Measurements from ENCODE around the gene ZDHHC20. TPM values are rescaled to one million over a fixed set of nuclear protein-coding genes. Genes with fewer than 3 reads are reported as not detected.
A peak's percentile ranks its signal among the peaks of the same experiment; 100 is the strongest.

Gene ZDHHC20
- polyA plus RNA-seq, 4 donors: 17.8 to 68.8 (median 23.1) TPM

GRCh38 chr13:21453387-21454081 lies 5.6 kb downstream of the ZDHHC20 start:
- no peak overlapping the region for H3K27ac ChIP-seq (ENCODE audit: low read depth in 1 of 3, low read length in 2 of 3)
- FAIRE-seq: no peak
- peaks cover 0 to 3% of the 10 kb centered on the region in 2 donors for H3K9me3 ChIP-seq (ENCODE audit: control insufficient read depth in 2 of 2, insufficient read depth in 1 of 2, low read depth in 1 of 2, low read length in 1 of 2)
- DNase-seq: no peak
- H3K4me3 ChIP-seq (ENCODE audit: low read depth in 1 of 3, low read length in 3 of 3): no peak overlapping the region
- 87 to 93% (median 89%) methylated on average over 6 of the region's 6 CpGs for WGBS, 3 donors
- peaks cover 0 to 5% (median 0%) of the 10 kb centered on the region in 3 donors for H3K36me3 ChIP-seq (ENCODE audit: control insufficient read depth in 3 of 3, insufficient read depth in 2 of 3, low read depth in 1 of 3, low read length in 3 of 3)
- H3K27me3 ChIP-seq (ENCODE audit: control insufficient read depth in 3 of 3, insufficient read depth in 3 of 3, low read length in 3 of 3): no peaks in the 10 kb centered on the region
- H3K4me1 ChIP-seq (ENCODE audit: control insufficient read depth in 3 of 3, insufficient read depth in 2 of 3, low read depth in 1 of 3, low read length in 2 of 3): peaks cover 0 to 3% (median 0%) of the 10 kb centered on the region in 3 donors

- FAIRE-seq (no peak), DNase-seq (no peak)
- H3K27ac ChIP-seq (ENCODE audit: low read depth in 1 of 3, low read length in 2 of 3): no peak overlapping the region
- WGBS, 3 donors: 85 to 96% (median 89%) methylated on average over 3 of the region's 3 CpGs
- no peak overlapping the region for H3K4me3 ChIP-seq (ENCODE audit: low read depth in 1 of 3, low read length in 3 of 3)
- H3K36me3 ChIP-seq (ENCODE audit: control insufficient read depth in 3 of 3, insufficient read depth in 2 of 3, low read depth in 1 of 3, low read length in 3 of 3): peaks cover 0 to 5% (median 0%) of the 10 kb centered on the region in 3 donors
- H3K9me3 ChIP-seq (ENCODE audit: control insufficient read depth in 2 of 2, insufficient read depth in 1 of 2, low read depth in 1 of 2, low read length in 1 of 2): peaks cover 0 to 3% of the 10 kb centered on the region in 2 donors
- no peaks in the 10 kb centered on the region for H3K27me3 ChIP-seq (ENCODE audit: control insufficient read depth in 3 of 3, insufficient read depth in 3 of 3, low read length in 3 of 3)
- no peaks in the 10 kb centered on the region for H3K4me1 ChIP-seq (ENCODE audit: control insufficient read depth in 3 of 3, insufficient read depth in 2 of 3, low read depth in 1 of 3, low read length in 2 of 3)
Observed at GRCh38 chr13:21450936-21451335, 8.2 kb downstream of the ZDHHC20 start.

GRCh38 chr13:21446656-21447055 lies 12.4 kb downstream of the ZDHHC20 start:
- WGBS, 3 donors: 89 to 95% (median 94%) methylated on average over 2 of the region's 2 CpGs
- H3K4me1 ChIP-seq (ENCODE audit: control insufficient read depth in 3 of 3, insufficient read depth in 2 of 3, low read depth in 1 of 3, low read length in 2 of 3): no peaks in the 10 kb centered on the region
- FAIRE-seq: no peak
- no peak overlapping the region for H3K27ac ChIP-seq (ENCODE audit: low read depth in 1 of 3, low read length in 2 of 3)
- H3K9me3 ChIP-seq (ENCODE audit: control insufficient read depth in 2 of 2, insufficient read depth in 1 of 2, low read depth in 1 of 2, low read length in 1 of 2): no peaks in the 10 kb centered on the region
- H3K36me3 ChIP-seq (ENCODE audit: control insufficient read depth in 3 of 3, insufficient read depth in 2 of 3, low read depth in 1 of 3, low read length in 3 of 3): peaks cover 0 to 2% (median 0%) of the 10 kb centered on the region in 3 donors
- H3K4me3 ChIP-seq (ENCODE audit: low read depth in 1 of 3, low read length in 3 of 3): no peak overlapping the region
- H3K27me3 ChIP-seq (ENCODE audit: control insufficient read depth in 3 of 3, insufficient read depth in 3 of 3, low read length in 3 of 3): no peaks in the 10 kb centered on the region
- no peak for DNase-seq

- Histone ChIP-seq H3K9me3 (ENCODE audit: control insufficient read depth in 2 of 2, insufficient read depth in 1 of 2, low read depth in 1 of 2, low read length in 1 of 2) (no peaks in the 10 kb centered on the region), H3K27ac (ENCODE audit: low read depth in 1 of 3, low read length in 2 of 3) (no peak overlapping the region), H3K4me1 (ENCODE audit: control insufficient read depth in 3 of 3, insufficient read depth in 2 of 3, low read depth in 1 of 3, low read length in 2 of 3) (no peaks in the 10 kb centered on the region), H3K4me3 (ENCODE audit: low read depth in 1 of 3, low read length in 3 of 3) (no peak overlapping the region), H3K27me3 (ENCODE audit: control insufficient read depth in 3 of 3, insufficient read depth in 3 of 3, low read length in 3 of 3) (no peaks in the 10 kb centered on the region), H3K36me3 (ENCODE audit: control insufficient read depth in 3 of 3, insufficient read depth in 2 of 3, low read depth in 1 of 3, low read length in 3 of 3) (peaks cover 0 to 2% (median 0%) of the 10 kb centered on the region in 3 donors)
- DNase-seq (no peak), FAIRE-seq (no peak)
- WGBS, 3 donors: 89 to 98% (median 93%) methylated on average over 6 of the region's 6 CpGs
Observed at GRCh38 chr13:21445759-21446158, 13.3 kb downstream of the ZDHHC20 start.

GRCh38 chr13:21443171-21443570 lies 15.9 kb downstream of the ZDHHC20 start:
- FAIRE-seq: no peak
- Histone ChIP-seq H3K9me3 (ENCODE audit: control insufficient read depth in 2 of 2, insufficient read depth in 1 of 2, low read depth in 1 of 2, low read length in 1 of 2) (peaks cover 0 to 3% of the 10 kb centered on the region in 2 donors), H3K36me3 (ENCODE audit: control insufficient read depth in 3 of 3, insufficient read depth in 2 of 3, low read depth in 1 of 3, low read length in 3 of 3) (no peaks in the 10 kb centered on the region), H3K27ac (ENCODE audit: low read depth in 1 of 3, low read length in 2 of 3) (no peak overlapping the region), H3K4me3 (ENCODE audit: low read depth in 1 of 3, low read length in 3 of 3) (no peak overlapping the region), H3K27me3 (ENCODE audit: control insufficient read depth in 3 of 3, insufficient read depth in 3 of 3, low read length in 3 of 3) (no peaks in the 10 kb centered on the region), H3K4me1 (ENCODE audit: control insufficient read depth in 3 of 3, insufficient read depth in 2 of 3, low read depth in 1 of 3, low read length in 2 of 3) (no peaks in the 10 kb centered on the region)
- WGBS, 3 donors: 70 to 95% (median 91%) methylated on average over 1 of the region's 1 CpG
- no peak for DNase-seq

GRCh38 chr13:21436582-21436981 lies 22.5 kb downstream of the ZDHHC20 start:
- H3K27ac ChIP-seq (ENCODE audit: low read depth in 1 of 3, low read length in 2 of 3): peak overlapping the region in 1 of 3 donors; percentile 54
- H3K4me1 ChIP-seq (ENCODE audit: control insufficient read depth in 3 of 3, insufficient read depth in 2 of 3, low read depth in 1 of 3, low read length in 2 of 3): peaks cover 0 to 9% (median 0%) of the 10 kb centered on the region in 3 donors
- WGBS, 3 donors: 89 to 96% (median 93%) methylated on average over 6 of the region's 6 CpGs
- H3K9me3 ChIP-seq (ENCODE audit: control insufficient read depth in 2 of 2, insufficient read depth in 1 of 2, low read depth in 1 of 2, low read length in 1 of 2): peaks cover 0 to 23% of the 10 kb centered on the region in 2 donors
- DNase-seq (no peak), FAIRE-seq (no peak)
- no peaks in the 10 kb centered on the region for H3K36me3 ChIP-seq (ENCODE audit: control insufficient read depth in 3 of 3, insufficient read depth in 2 of 3, low read depth in 1 of 3, low read length in 3 of 3)
- no peak overlapping the region for H3K4me3 ChIP-seq (ENCODE audit: low read depth in 1 of 3, low read length in 3 of 3)
- no peaks in the 10 kb centered on the region for H3K27me3 ChIP-seq (ENCODE audit: control insufficient read depth in 3 of 3, insufficient read depth in 3 of 3, low read length in 3 of 3)

GRCh38 chr13:21435687-21436151 lies 23.4 kb downstream of the ZDHHC20 start:
- no peak overlapping the region for H3K27ac ChIP-seq (ENCODE audit: low read depth in 1 of 3, low read length in 2 of 3)
- no peak overlapping the region for H3K4me3 ChIP-seq (ENCODE audit: low read depth in 1 of 3, low read length in 3 of 3)
- DNase-seq: peak; percentile 11 to 65
- peaks cover 0 to 9% (median 0%) of the 10 kb centered on the region in 3 donors for H3K4me1 ChIP-seq (ENCODE audit: control insufficient read depth in 3 of 3, insufficient read depth in 2 of 3, low read depth in 1 of 3, low read length in 2 of 3)
- WGBS, 3 donors: 45 to 70% (median 48%) methylated on average over 2 of the region's 2 CpGs
- peaks cover 0 to 24% of the 10 kb centered on the region in 2 donors for H3K9me3 ChIP-seq (ENCODE audit: control insufficient read depth in 2 of 2, insufficient read depth in 1 of 2, low read depth in 1 of 2, low read length in 1 of 2)
- no peak for FAIRE-seq
- H3K36me3 ChIP-seq (ENCODE audit: control insufficient read depth in 3 of 3, insufficient read depth in 2 of 3, low read depth in 1 of 3, low read length in 3 of 3): no peaks in the 10 kb centered on the region
- H3K27me3 ChIP-seq (ENCODE audit: control insufficient read depth in 3 of 3, insufficient read depth in 3 of 3, low read length in 3 of 3): no peaks in the 10 kb centered on the region

GRCh38 chr13:21435231-21435630 lies 23.9 kb downstream of the ZDHHC20 start:
- Histone ChIP-seq H3K9me3 (ENCODE audit: control insufficient read depth in 2 of 2, insufficient read depth in 1 of 2, low read depth in 1 of 2, low read length in 1 of 2) (peaks cover 0 to 29% of the 10 kb centered on the region in 2 donors), H3K27ac (ENCODE audit: low read depth in 1 of 3, low read length in 2 of 3) (no peak overlapping the region), H3K4me3 (ENCODE audit: low read depth in 1 of 3, low read length in 3 of 3) (no peak overlapping the region), H3K36me3 (ENCODE audit: control insufficient read depth in 3 of 3, insufficient read depth in 2 of 3, low read depth in 1 of 3, low read length in 3 of 3) (no peaks in the 10 kb centered on the region), H3K27me3 (ENCODE audit: control insufficient read depth in 3 of 3, insufficient read depth in 3 of 3, low read length in 3 of 3) (no peaks in the 10 kb centered on the region), H3K4me1 (ENCODE audit: control insufficient read depth in 3 of 3, insufficient read depth in 2 of 3, low read depth in 1 of 3, low read length in 2 of 3) (peaks cover 0 to 9% (median 0%) of the 10 kb centered on the region in 3 donors)
- FAIRE-seq (no peak), DNase-seq (no peak)
- WGBS, 3 donors: 88 to 96% (median 95%) methylated on average over 2 of the region's 2 CpGs

Data from small intestine (tissue), 7 donors.